GM10847 (cell line): ENCODE data around the gene PDCD6IP.

Experiments used
- POLR2A ChIP-seq: IDR thresholded peaks from 2 replicates; pipeline ENCODE4 v1.6.1; 2011; ENCODE audit not compliant: insufficient read length; ENCODE audit errors: extremely low read depth

Gene PDCD6IP

GRCh38 chr3:33789183-33789954, 9.1 kb upstream of the PDCD6IP start:
- no peak for TF ChIP-seq POLR2A

- TF ChIP-seq POLR2A: no peak
These were observed 8.3 kb upstream of the PDCD6IP start for GRCh38 chr3:33790091-33790490.

GRCh38 chr3:33791477-33792166, 6.8 kb upstream of the PDCD6IP start:
- TF ChIP-seq POLR2A: no peak

DNA sequence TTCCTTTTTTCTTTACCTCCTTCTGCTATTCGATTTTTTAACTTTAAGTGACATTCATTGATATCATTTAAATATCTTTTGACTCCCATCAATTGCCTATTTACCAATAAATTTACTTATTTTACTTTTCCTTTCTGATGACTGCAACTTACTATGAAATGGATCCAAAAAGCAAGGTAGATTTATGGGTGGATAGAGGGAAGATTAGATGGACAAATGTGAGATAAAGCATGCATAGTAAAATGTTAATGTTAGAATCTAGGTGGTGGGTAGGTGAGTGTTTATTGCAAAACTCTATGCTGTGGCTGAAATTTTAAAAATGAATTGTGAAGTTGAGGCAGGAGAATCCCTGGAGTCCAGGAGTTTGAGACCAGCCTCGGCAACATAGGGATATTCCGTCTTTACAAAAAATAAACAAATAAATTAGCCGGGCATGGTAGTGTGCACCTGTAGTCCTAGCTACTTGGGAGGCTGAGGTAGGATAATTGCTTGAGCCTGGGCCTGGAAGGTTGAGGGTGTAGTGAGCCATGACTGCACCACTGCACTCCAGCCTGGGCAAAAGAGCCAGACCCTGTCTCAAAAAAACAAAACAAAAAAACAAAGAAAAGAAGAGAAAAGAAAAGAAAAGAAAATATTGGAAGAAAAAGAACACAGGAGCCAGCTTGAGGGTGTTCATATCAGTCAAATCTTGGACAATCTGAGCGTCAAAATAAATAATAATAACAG, 6.1 kb upstream of the PDCD6IP start:
- TF ChIP-seq POLR2A: no peak

DNA sequence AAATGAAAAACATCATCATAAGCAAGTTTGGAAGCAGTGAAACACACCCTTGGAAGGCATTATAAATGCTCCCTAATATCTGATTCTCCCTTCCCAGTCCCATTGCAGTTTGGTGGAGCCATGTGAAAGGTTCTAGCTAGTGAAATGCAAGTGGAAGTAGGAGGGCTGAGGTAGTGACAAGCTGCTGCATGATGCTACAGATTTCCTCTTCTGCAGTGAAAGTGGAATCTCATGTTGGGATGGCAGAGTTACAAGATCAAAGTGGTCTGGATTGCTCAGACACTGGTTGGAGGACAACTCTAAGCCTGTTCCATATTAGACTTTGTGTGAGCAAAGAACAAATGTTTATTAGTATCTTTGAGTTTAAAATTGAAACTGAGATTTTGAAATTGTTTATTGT, 3.3 kb upstream of the PDCD6IP start:
- no peak for TF ChIP-seq POLR2A

- no peak for TF ChIP-seq POLR2A
These were observed 2.4 kb upstream of the PDCD6IP start for GRCh38 chr3:33795856-33796536.

- TF ChIP-seq POLR2A: no peak
These were observed 365 bp upstream of the PDCD6IP start for GRCh38 chr3:33798113-33798417.

- TF ChIP-seq POLR2A: no peak
These were observed 747 bp downstream of the PDCD6IP start for GRCh38 chr3:33799202-33799551.

DNA sequence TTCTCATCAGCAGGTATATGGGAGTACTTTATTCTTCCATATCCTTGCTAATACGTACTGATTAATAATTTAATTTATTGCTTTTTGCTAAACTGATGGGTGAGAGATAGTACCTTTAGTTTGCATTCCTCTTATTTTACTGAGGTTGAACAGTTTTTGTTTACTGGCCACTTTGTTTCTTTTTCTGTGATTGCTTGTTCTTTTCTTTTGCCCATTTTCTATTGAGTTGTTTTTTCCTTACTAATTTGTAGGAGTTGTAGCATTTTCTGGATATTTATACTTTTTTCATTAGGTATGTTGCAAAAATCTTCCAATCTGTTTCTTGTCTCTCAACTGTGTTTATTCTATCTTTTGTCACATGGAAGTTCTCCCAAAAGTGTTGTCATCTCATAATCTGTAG, 4.8 kb downstream of the PDCD6IP start:
- no peak for TF ChIP-seq POLR2A

DNA sequence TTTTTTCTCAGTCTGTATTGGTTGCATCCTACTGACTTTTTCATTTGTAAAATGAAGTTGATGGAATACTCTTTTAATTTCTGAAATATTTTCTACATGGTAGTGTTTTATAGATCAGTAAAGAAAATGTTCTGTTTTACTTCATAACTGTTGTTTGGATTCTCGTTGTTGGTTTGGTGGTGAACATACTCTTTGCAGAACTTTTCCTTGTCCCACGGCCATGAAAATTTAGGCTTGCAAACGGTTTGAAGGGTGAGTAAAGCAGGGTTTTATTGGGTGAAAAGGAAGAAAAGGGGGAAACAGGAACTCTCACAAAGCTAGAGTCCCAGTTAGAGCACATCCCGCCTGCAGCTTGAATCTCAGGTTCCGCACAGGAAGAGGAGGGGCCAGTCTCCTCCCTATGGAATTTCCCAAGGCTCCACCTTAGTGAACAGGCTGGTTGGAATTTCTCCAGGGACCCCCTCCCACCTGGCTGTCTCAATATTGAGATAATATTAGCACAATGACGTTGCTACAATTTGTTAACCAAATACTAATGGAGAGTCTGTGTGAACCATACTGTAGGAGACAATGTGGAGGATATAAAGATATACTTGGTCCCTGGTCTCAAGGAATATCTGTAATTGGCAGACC, 5.6 kb downstream of the PDCD6IP start:
- no peak for TF ChIP-seq POLR2A

GRCh38 chr3:33807191-33807590, 8.8 kb downstream of the PDCD6IP start:
- no peak for TF ChIP-seq POLR2A

DNA sequence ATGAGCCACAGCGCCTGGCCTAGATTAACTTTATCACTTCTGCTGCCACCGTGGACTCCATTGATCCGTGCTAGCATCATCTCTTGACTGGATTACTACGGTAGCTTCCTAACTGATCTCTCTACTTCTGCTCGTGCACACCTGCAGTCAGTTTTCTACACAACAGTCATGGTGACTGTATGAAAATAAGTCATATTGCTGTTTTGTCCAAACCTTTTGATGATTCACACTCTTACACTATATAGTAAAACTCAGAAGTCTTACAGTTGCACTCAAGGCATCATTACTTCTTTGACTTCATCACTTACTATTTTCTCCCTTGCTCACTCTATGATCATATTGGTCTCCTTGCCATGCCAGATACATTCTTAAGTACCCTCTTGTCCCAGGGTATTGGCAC, 10.1 kb downstream of the PDCD6IP start:
- no peak for TF ChIP-seq POLR2A

DNA sequence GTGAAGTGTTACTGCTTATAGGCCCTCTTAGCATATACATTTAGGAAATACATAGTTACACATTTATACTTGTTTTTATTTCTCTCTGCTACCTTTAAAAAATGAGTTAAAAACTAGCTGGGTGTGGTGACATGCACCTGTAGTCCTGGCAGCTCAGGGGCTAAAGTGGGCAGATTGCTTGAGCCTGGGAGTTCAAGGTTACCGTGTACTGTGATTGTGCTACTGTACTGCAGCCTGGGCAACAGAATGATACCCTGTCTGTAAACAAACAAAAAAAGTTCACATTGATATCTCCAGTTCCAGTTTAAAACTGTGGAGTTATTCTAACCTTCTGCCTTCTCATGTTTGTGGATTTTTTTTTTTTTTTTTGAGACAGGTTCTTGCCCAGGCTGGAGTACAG, 12.1 kb downstream of the PDCD6IP start:
- TF ChIP-seq POLR2A: no peak

GRCh38 chr3:33821989-33822388, 23.6 kb downstream of the PDCD6IP start:
- TF ChIP-seq POLR2A: no peak

DNA sequence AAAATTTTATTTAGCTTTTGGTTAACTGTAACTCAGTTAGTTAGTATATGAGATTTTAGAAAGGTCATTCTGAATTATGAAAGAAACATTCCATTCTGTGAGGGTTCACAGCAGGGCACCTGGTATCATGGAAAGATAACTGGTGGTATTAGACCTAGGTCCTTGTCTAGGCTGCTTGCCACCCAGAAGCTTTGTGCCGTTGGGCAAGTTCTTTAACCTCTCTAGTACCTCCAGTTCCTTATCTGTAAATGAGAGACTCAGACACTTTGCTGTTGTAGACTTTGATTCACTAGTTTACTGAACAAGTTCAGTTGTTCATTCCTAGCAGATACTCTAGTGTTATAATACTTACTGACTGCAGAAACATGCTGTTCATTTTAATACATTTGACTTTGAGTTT, 25.4 kb downstream of the PDCD6IP start:
- TF ChIP-seq POLR2A: no peak

DNA sequence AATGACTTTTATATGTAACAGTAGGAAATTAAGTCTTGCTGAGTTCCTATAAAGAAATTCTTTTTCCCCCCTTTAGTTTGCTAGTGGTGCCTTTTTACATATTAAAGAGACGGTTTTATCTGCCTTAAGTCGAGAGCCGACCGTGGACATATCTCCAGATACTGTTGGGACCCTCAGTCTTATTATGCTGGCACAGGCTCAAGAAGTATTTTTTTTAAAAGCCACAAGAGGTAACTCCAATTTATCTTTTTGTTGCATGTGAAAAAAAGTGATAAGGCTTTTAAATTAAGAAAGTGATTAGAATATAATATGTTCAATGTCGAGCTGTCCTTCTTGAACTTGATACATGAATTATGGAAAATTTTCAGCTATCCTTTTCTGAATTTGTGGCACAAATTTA, 26.7 kb downstream of the PDCD6IP start:
- TF ChIP-seq POLR2A: no peak

DNA sequence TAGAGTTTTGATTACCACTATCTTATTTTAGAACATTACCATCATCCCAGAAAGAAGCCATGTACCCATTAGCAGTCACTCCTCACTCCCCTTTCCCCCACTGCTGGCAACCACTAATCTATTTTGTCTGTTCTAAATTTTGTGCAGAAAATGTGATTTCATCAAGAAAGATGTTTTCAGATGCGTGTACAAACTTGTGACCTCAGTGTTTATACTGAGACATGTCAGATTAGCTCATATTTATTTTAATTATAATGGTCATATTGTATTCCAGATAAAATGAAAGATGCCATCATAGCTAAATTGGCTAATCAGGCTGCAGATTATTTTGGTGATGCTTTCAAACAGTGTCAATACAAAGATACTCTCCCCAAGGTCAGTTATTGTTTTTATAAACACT, 27.8 kb downstream of the PDCD6IP start:
- TF ChIP-seq POLR2A: no peak
